Neural cell (in vitro differentiated cells): Measurements from ENCODE around the gene POLR1D. TPM values are rescaled to one million over a fixed set of nuclear protein-coding genes. Genes with fewer than 3 reads are reported as not detected.

Experiments
- H2AFZ ChIP-seq: fragments of 200-600, 300-800 bp; sonication (generic), shearing (Covaris generic); 2 replicates; pipeline ENCODE4 v1.6.0; 2014; ENCODE audit warnings: low read depth, mild to moderate bottlenecking, antibody characterized with exemption, low read length, moderate library complexity
- H3F3A ChIP-seq: fragments of 200-600 bp; shearing (Covaris generic); 2 replicates; pipeline ENCODE4 v1.6.1; 2016; ENCODE audit warnings: mild to moderate bottlenecking, moderate library complexity, mixed read lengths, antibody characterized with exemption, low read length; ENCODE audit not compliant: insufficient read depth, poor library complexity, severe bottlenecking
- H3K27ac ChIP-seq: fragments of 200-600, 300-800 bp; sonication (generic), shearing (Covaris generic); 2 replicates; pipeline ENCODE4 v1.5.1; 2014; ENCODE audit warnings: mild to moderate bottlenecking, low read length, moderate library complexity
- H3K27me3 ChIP-seq: fragments of 300-800, 200-600 bp; sonication (generic), shearing (Covaris generic); 2 replicates; pipeline ENCODE4 v1.6.0; 2014; ENCODE audit warnings: mild to moderate bottlenecking, low read depth, low read length, moderate library complexity; ENCODE audit not compliant: insufficient read depth
- H3K36me3 ChIP-seq: fragments of 300-800, 200-600 bp; sonication (generic), shearing (Covaris generic); 2 replicates; pipeline ENCODE4 v1.5.1; 2014; ENCODE audit warnings: mild to moderate bottlenecking, antibody characterized with exemption, low read length, moderate library complexity; ENCODE audit not compliant: insufficient read depth
- H3K4me2 ChIP-seq: fragments of 300-800, 200-600 bp; sonication (generic), shearing (Covaris generic); 2 replicates; pipeline ENCODE4 v1.6.0; 2014; ENCODE audit warnings: mild to moderate bottlenecking, low read length
- H3K4me3 ChIP-seq: fragments of 300-800, 200-600 bp; sonication (generic), shearing (Covaris generic); 2 replicates; pipeline ENCODE4 v1.5.1; 2014; ENCODE audit warnings: mild to moderate bottlenecking, low read length, moderate library complexity
- H3K79me2 ChIP-seq: fragments of 200-600 bp; shearing (Covaris generic); replicated peaks from 2 replicates; pipeline ENCODE4 v1.6.0; 2014; ENCODE audit warnings: mild to moderate bottlenecking, low read length, moderate library complexity; ENCODE audit not compliant: insufficient read depth
- H3K9ac ChIP-seq: fragments of 300-800, 200-600 bp; sonication (generic), shearing (Covaris generic); 2 replicates; pipeline ENCODE4 v1.6.1; 2016; ENCODE audit warnings: mild to moderate bottlenecking, low read length, mixed read lengths
- H3K9me2 ChIP-seq: fragments of 200-600 bp; shearing (Covaris generic); 2 replicates; pipeline ENCODE4 v1.6.1; 2016; ENCODE audit warnings: mild to moderate bottlenecking, low read length, mixed read lengths; ENCODE audit not compliant: insufficient read depth
- H3K9me3 ChIP-seq: fragments of 200-600, 300-800 bp; sonication (generic), shearing (Covaris generic); 2 replicates; pipeline ENCODE4 v1.6.1; 2016; ENCODE audit warnings: mild to moderate bottlenecking, mixed run types, low read length, moderate library complexity, mixed read lengths
- H4K20me1 ChIP-seq: fragments of 200-600 bp; shearing (Covaris generic); 2 replicates; pipeline ENCODE4 v1.6.1; 2016; ENCODE audit warnings: mild to moderate bottlenecking, mixed run types; ENCODE audit not compliant: insufficient read depth
- EP300 ChIP-seq: fragments of 450-650 bp; conservative IDR thresholded peaks from 2 replicates; pipeline ENCODE4 v1.6.1; 2014; ENCODE audit warnings: antibody characterized with exemption, mild to moderate bottlenecking, moderate library complexity; ENCODE audit not compliant: poor library complexity, severe bottlenecking
- EZH2 ChIP-seq: fragments of 200-600, 300-800 bp; shearing (Covaris generic), sonication (generic); IDR thresholded peaks from 2 replicates; pipeline ENCODE4 v1.6.1; 2014; ENCODE audit warnings: antibody characterized with exemption, low read length, borderline replicate concordance, mild to moderate bottlenecking; ENCODE audit not compliant: insufficient read depth, poor library complexity, severe bottlenecking
- MXI1 ChIP-seq: fragments of 450-650 bp; conservative IDR thresholded peaks from 2 replicates; pipeline ENCODE4 v1.6.1; 2014; ENCODE audit warnings: antibody characterized with exemption, mild to moderate bottlenecking; ENCODE audit not compliant: poor library complexity, severe bottlenecking
- RAD21 ChIP-seq: fragments of 450-650 bp; conservative IDR thresholded peaks from 2 replicates; pipeline ENCODE4 v1.6.1; 2014; ENCODE audit warnings: antibody characterized with exemption, mild to moderate bottlenecking, moderate library complexity
- SMC3 ChIP-seq: fragments of 450-650 bp; conservative IDR thresholded peaks from 2 replicates; pipeline ENCODE4 v1.6.1; 2014; ENCODE audit warnings: antibody characterized with exemption, mild to moderate bottlenecking, moderate library complexity; ENCODE audit not compliant: poor library complexity
- TAF1 ChIP-seq: IDR thresholded peaks from 2 replicates; pipeline ENCODE4 v1.6.1; 2012; ENCODE audit warnings: low read depth
- polyA plus RNA-seq: library from polyadenylated mRNA; depleted of rRNA; stranded (reverse); fragments of >200 nt; gene quantifications from 2 replicates; pipeline ENCODE4 v1.2.3, GENCODE V29; 2014
- TF ChIP-seq, protein P1 (sequence below): fragments of 450-650 bp; IDR thresholded peaks from 2 replicates; pipeline ENCODE4 v1.5.1; 2014; ENCODE audit warnings: antibody characterized with exemption, mild to moderate bottlenecking, moderate library complexity; ENCODE audit not compliant: poor library complexity, severe bottlenecking
- TF ChIP-seq, protein P2 (sequence below): IDR thresholded peaks from 2 replicates; pipeline ENCODE4 v1.6.1; 2012; ENCODE audit warnings: borderline replicate concordance

Gene POLR1D
- polyA plus RNA-seq, 1 donor from 2014 or later: 179 TPM

DNA sequence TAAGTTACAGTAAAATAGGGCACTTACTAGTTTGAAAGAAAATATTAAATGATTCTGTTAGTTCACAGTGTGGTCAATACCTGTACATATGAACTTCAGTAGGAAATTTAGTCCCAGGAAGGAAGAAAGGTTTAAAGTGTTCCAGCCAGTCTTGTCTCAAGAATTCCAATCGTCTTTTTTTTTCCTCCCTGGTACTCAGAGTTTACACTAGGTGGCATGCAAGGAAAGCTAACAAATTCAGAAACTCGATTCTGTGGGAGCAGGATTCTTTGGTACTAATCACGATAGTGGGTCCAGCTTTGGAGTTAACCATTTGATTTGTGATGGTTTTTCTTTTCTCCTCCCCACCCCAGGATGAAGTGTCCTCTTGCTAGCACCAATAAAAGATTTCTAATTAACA is 43.6 kb downstream of the POLR1D start:
- Histone ChIP-seq H3K36me3 (no peaks in the 10 kb centered on the region), H3K27me3 (no peaks in the 10 kb centered on the region), H4K20me1 (no peaks in the 10 kb centered on the region), H3K9ac (no peak overlapping the region), H3K9me2 (no peaks in the 10 kb centered on the region), H3K79me2 (no peaks in the 10 kb centered on the region), H3K27ac (no peak overlapping the region), H2AFZ (no peak overlapping the region), H3F3A (no peaks in the 10 kb centered on the region), H3K4me2 (no peak overlapping the region), H3K9me3 (no peaks in the 10 kb centered on the region), H3K4me3 (no peak overlapping the region)
- no peak for TF ChIP-seq RAD21
- TF ChIP-seq, protein P1, sequence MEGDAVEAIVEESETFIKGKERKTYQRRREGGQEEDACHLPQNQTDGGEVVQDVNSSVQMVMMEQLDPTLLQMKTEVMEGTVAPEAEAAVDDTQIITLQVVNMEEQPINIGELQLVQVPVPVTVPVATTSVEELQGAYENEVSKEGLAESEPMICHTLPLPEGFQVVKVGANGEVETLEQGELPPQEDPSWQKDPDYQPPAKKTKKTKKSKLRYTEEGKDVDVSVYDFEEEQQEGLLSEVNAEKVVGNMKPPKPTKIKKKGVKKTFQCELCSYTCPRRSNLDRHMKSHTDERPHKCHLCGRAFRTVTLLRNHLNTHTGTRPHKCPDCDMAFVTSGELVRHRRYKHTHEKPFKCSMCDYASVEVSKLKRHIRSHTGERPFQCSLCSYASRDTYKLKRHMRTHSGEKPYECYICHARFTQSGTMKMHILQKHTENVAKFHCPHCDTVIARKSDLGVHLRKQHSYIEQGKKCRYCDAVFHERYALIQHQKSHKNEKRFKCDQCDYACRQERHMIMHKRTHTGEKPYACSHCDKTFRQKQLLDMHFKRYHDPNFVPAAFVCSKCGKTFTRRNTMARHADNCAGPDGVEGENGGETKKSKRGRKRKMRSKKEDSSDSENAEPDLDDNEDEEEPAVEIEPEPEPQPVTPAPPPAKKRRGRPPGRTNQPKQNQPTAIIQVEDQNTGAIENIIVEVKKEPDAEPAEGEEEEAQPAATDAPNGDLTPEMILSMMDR: peak; percentile 17

DNA sequence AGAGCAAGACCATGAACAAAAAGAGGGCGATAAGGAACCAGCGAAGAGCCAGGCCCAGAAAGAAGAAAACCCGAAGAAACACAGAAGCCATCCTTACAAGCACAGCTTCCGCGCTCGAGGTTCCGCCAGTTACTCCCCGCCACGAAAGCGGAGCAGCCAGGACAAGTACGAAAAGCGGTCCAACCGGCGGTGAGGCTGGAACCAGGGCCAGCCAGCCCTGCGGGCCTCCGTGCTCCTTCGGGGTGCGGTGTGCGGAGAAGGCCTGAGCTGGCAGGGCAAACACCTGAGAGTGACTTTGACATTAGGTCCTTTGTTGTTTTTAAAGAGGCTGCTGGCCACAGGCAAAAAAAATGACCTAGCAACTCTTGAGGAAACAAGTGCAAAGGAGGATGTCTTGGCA is 44.1 kb downstream of the POLR1D start:
- Histone ChIP-seq H3K9me3 (no peaks in the 10 kb centered on the region), H3K27ac (no peak overlapping the region), H3K79me2 (no peaks in the 10 kb centered on the region), H2AFZ (no peak overlapping the region), H3F3A (no peaks in the 10 kb centered on the region), H3K36me3 (no peaks in the 10 kb centered on the region), H3K27me3 (no peaks in the 10 kb centered on the region), H4K20me1 (no peaks in the 10 kb centered on the region), H3K9ac (no peak overlapping the region), H3K4me3 (no peak overlapping the region), H3K9me2 (no peaks in the 10 kb centered on the region), H3K4me2 (no peak overlapping the region)
- no peak for TF ChIP-seq RAD21
- TF ChIP-seq, protein P2, sequence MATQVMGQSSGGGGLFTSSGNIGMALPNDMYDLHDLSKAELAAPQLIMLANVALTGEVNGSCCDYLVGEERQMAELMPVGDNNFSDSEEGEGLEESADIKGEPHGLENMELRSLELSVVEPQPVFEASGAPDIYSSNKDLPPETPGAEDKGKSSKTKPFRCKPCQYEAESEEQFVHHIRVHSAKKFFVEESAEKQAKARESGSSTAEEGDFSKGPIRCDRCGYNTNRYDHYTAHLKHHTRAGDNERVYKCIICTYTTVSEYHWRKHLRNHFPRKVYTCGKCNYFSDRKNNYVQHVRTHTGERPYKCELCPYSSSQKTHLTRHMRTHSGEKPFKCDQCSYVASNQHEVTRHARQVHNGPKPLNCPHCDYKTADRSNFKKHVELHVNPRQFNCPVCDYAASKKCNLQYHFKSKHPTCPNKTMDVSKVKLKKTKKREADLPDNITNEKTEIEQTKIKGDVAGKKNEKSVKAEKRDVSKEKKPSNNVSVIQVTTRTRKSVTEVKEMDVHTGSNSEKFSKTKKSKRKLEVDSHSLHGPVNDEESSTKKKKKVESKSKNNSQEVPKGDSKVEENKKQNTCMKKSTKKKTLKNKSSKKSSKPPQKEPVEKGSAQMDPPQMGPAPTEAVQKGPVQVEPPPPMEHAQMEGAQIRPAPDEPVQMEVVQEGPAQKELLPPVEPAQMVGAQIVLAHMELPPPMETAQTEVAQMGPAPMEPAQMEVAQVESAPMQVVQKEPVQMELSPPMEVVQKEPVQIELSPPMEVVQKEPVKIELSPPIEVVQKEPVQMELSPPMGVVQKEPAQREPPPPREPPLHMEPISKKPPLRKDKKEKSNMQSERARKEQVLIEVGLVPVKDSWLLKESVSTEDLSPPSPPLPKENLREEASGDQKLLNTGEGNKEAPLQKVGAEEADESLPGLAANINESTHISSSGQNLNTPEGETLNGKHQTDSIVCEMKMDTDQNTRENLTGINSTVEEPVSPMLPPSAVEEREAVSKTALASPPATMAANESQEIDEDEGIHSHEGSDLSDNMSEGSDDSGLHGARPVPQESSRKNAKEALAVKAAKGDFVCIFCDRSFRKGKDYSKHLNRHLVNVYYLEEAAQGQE: no peak
- no peak for TF ChIP-seq MXI1
- TF ChIP-seq, protein P1: peak; percentile 2

DNA sequence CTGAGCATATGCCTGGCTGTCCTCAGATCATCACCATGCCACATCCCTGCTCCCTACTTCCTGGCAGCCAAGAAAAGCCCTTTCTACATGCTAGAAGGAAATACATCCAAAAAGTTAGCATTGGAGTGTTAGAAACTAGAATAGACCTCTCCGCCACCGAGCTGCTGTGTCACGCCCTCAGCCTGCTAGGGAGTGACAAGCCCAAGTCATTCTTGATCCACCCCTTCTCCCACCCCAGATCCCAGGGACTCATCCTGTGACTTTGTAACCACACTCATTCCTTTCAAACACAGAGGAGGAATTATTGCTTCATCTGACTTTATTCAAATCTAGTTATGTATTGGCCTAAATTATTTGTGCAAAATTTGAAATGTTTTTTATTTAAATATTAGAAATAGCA is 45.3 kb downstream of the POLR1D start:
- no peaks in the 10 kb centered on the region for H3F3A ChIP-seq
- H3K9me3 ChIP-seq: no peaks in the 10 kb centered on the region
- no peaks in the 10 kb centered on the region for H3K27me3 ChIP-seq
- H2AFZ ChIP-seq: no peak overlapping the region
- H3K4me3 ChIP-seq: no peak overlapping the region
- H3K36me3 ChIP-seq: no peaks in the 10 kb centered on the region
- H3K79me2 ChIP-seq: no peaks in the 10 kb centered on the region
- H3K9me2 ChIP-seq: no peaks in the 10 kb centered on the region
- no peak overlapping the region for H3K27ac ChIP-seq
- H4K20me1 ChIP-seq: no peaks in the 10 kb centered on the region
- H3K9ac ChIP-seq: no peak overlapping the region
- H3K4me2 ChIP-seq: no peak overlapping the region
- TF ChIP-seq MXI1: no peak
- TF ChIP-seq SMC3: no peak
- no peak for TF ChIP-seq TAF1
- TF ChIP-seq, protein P2: no peak
- TF ChIP-seq, protein P1: no peak
- no peak for TF ChIP-seq RAD21
- TF ChIP-seq EP300: no peak
- TF ChIP-seq EZH2: no peak
